Right lobe of liver (tissue), 6 donors: ENCODE results near the gene SART1. TPM values are rescaled to one million over a fixed set of nuclear protein-coding genes. Genes with fewer than 3 reads are reported as not detected.

ENCODE experiments used
- ATAC-seq, 4 donors: fragments of 200-7000 bp; cut with Tn5 transposase; one replicate each; pipeline ENCODE4 v1.9.1; 2020; ENCODE audit warnings: mild to moderate bottlenecking in 4 of 4, moderate library complexity in 4 of 4
- DNase-seq, 3 donors: peaks; one replicate each; pipeline ENCODE4 v3.0.0-alpha.2; 2020
- H3K27ac ChIP-seq, 3 donors: fragments of 200-600 bp; one replicate each; pipeline ENCODE4 v1.8.0; 2022
- H3K27me3 ChIP-seq, 2 donors: fragments of 200-600 bp; one replicate each; pipeline ENCODE4 v1.8.0; 2022
- H3K36me3 ChIP-seq, 4 donors: fragments of 200-600 bp; sonication (generic) in 1 of 4; one replicate each; pipeline versions ENCODE4 v1.5.1 to v1.8.0; 2017 to 2022; ENCODE audit warnings: control low read depth in 1 of 4
- H3K4me1 ChIP-seq, 4 donors: fragments of 200-600 bp; sonication (generic) in 1 of 4; one replicate each; pipeline versions ENCODE4 v1.5.1 to v1.8.0; 2017 to 2022; ENCODE audit warnings: control low read depth in 1 of 4
- H3K4me3 ChIP-seq, 3 donors: fragments of 200-600 bp; one replicate each; pipeline ENCODE4 v1.8.0; 2022
- H3K9me3 ChIP-seq, 4 donors: fragments of 200-600 bp; sonication (generic) in 1 of 4; one replicate each; pipeline versions ENCODE4 v1.5.1 to v1.8.0; 2017 to 2022; ENCODE audit warnings: control low read depth in 1 of 4
- CTCF ChIP-seq, 4 donors: fragments of 200-600 bp in 3 of 4; fragments of 450-650 bp in 1 of 4; IDR thresholded peaks; one replicate each; pipeline versions ENCODE4 v1.5.1 to v1.8.0; 2016 to 2022; ENCODE audit warnings: antibody characterized with exemption in 4 of 4, mild to moderate bottlenecking in 2 of 4
- POLR2A ChIP-seq: fragments of 450-650 bp; IDR thresholded peaks from one replicate; pipeline ENCODE4 v1.6.1; 2017; ENCODE audit warnings: antibody characterized with exemption, mild to moderate bottlenecking
- WGBS: methylation state at CpG from one replicate; pipeline ENCODE4 v1.1.6; 2018; ENCODE audit warnings: low coverage, low lambda C conversion rate; ENCODE audit not compliant: insufficient coverage; ENCODE audit errors: missing lambda C conversion rate; 5-methylcytosine and 5-hydroxymethylcytosine counted together
- intact Hi-C, 2 donors: fragments of 100-400 bp; cut with DNase I; formaldehyde crosslinking; loops; one replicate each; pipeline versions ENCODE4 v1.11.2 to v1.14.1; 2022
- total RNA-seq, 6 experiments: library from RNA; depleted of rRNA in 2 of 6; stranded (reverse); fragments of >200 nt in 2 of 6; fragmentation: NEBNext Ultra II Directional in 3 of 6; extraction: Animal tissue kit (Norgen Biotek cat#: 25700) in 3 of 6; gene quantifications; one replicate each; pipeline versions ENCODE4 v1.1.0 to v1.2.4, GENCODE V29; 2016 to 2023
- donor health status: DM: no; HTN: yes; CAD: no.
- donor health status: DM: no; HTN: no; CAD: no.
- donor health status: DM: no; HTN: no; CAD: no.
- donor health status: DM: no; HTN: yes; CAD: no.
- donor health status: DM: no; HTN: yes; CAD: no.

SART1 gene
- total RNA-seq, 6 experiments from 2014 or later: 14.3 to 34.1 (median 20.6) TPM

GRCh38 chr11:65927904-65928397 lies 33.6 kb upstream of the SART1 start:
- no peak for TF ChIP-seq POLR2A
- TF ChIP-seq CTCF (IDR thresholded peaks at IDR 0.05): no peak
- DNase-seq (peak in 1 of 3 donors; percentile 36), ATAC-seq (peak; percentile 60 to 85 (median 68))
- Histone ChIP-seq H3K27ac (peak overlapping the region in 1 of 3 donors; percentile 15), H3K4me1 (no peaks in the 10 kb centered on the region), H3K27me3 (no peaks in the 10 kb centered on the region), H3K36me3 (peaks cover 0 to 4% (median 2%) of the 10 kb centered on the region in 4 donors), H3K4me3 (no peak overlapping the region), H3K9me3 (no peaks in the 10 kb centered on the region)
- intact Hi-C loops: no loop called here
- WGBS: 27% methylated on average over 3 of the region's 9 CpGs

GRCh38 chr11:65928667-65929066 lies 32.9 kb upstream of the SART1 start:
- Histone ChIP-seq H3K9me3 (no peaks in the 10 kb centered on the region), H3K4me3 (no peak overlapping the region), H3K27ac (no peak overlapping the region), H3K27me3 (no peaks in the 10 kb centered on the region), H3K36me3 (no peaks in the 10 kb centered on the region), H3K4me1 (no peaks in the 10 kb centered on the region)
- intact Hi-C loops: no loop called here
- ATAC-seq (no peak), DNase-seq (no peak)
- TF ChIP-seq CTCF (IDR thresholded peaks at IDR 0.05) (no peak), POLR2A (no peak)
- WGBS: 69% methylated on average over 6 of the region's 6 CpGs

GRCh38 chr11:65931773-65932557 lies 29.6 kb upstream of the SART1 start:
- Histone ChIP-seq H3K27ac (no peak overlapping the region), H3K9me3 (no peaks in the 10 kb centered on the region), H3K36me3 (no peaks in the 10 kb centered on the region), H3K4me3 (no peak overlapping the region), H3K27me3 (no peaks in the 10 kb centered on the region), H3K4me1 (no peaks in the 10 kb centered on the region)
- no peak for TF ChIP-seq CTCF (IDR thresholded peaks at IDR 0.05)
- no peak for TF ChIP-seq POLR2A
- WGBS: 43% methylated on average over 10 of the region's 13 CpGs
- ATAC-seq (no peak), DNase-seq (no peak)
- intact Hi-C loops: no loop called here

GRCh38 chr11:65932558-65932919 lies 29.0 kb upstream of the SART1 start:
- no peaks in the 10 kb centered on the region for H3K9me3 ChIP-seq
- TF ChIP-seq POLR2A: no peak
- no peak for TF ChIP-seq CTCF (IDR thresholded peaks at IDR 0.05)
- DNase-seq (no peak), ATAC-seq (no peak)
- intact Hi-C loops: no loop called here
- 44% methylated on average over 9 of the region's 9 CpGs for WGBS
- no peak overlapping the region for H3K27ac ChIP-seq
- no peak overlapping the region for H3K4me3 ChIP-seq
- H3K4me1 ChIP-seq: no peaks in the 10 kb centered on the region
- H3K27me3 ChIP-seq: no peaks in the 10 kb centered on the region
- H3K36me3 ChIP-seq: no peaks in the 10 kb centered on the region
